ENCODE measurements around the gene TEX53. TPM values are rescaled to one million over a fixed set of nuclear protein-coding genes. Genes with fewer than 3 reads are reported as not detected.

Gene TEX53
- total RNA-seq, 1 experiment from 2014 or later: not detected

GRCh38 chr9:114666851-114667250, 9.2 kb upstream of the TEX53 start:
- TF ChIP-seq CBX3 (IDR thresholded peaks at IDR 0.05; ENCODE audit: low read depth) (no peak), JUND (IDR thresholded peaks at IDR 0.05) (no peak), CTCF (IDR thresholded peaks at IDR 0.05 in 2 of 3, conservative IDR thresholded peaks at IDR 0.05 in 1 of 3; ENCODE audit: borderline replicate concordance in 1 of 3, insufficient read depth in 1 of 3, low read depth in 2 of 3, low read length in 2 of 3) (no peak), MAX (IDR thresholded peaks at IDR 0.05) (no peak), POLR2A (IDR thresholded peaks at IDR 0.05; ENCODE audit: borderline replicate concordance, extremely low read depth, insufficient read depth, insufficient read length) (no peak), ATF3 (IDR thresholded peaks at IDR 0.05) (no peak), POLR2AphosphoS5 (IDR thresholded peaks at IDR 0.05; ENCODE audit: low read depth, low read length) (no peak), EZH2 (IDR thresholded peaks at IDR 0.05) (no peak), CEBPB (IDR thresholded peaks at IDR 0.05; ENCODE audit: low read depth) (no peak), FOSL1 (IDR thresholded peaks at IDR 0.05; ENCODE audit: low read depth) (no peak), REST (IDR thresholded peaks at IDR 0.05; ENCODE audit: low read depth) (no peak)
- H3K79me2 ChIP-seq (ENCODE audit: insufficient read depth, low read length): no peaks in the 10 kb centered on the region
- ATAC-seq (no peak), DNase-seq (ENCODE audit: low read depth, low spot score) (no peak)
- H3K27me3 ChIP-seq (ENCODE audit: insufficient read depth, low read length): peaks cover 10% of the 10 kb centered on the region; the same call in 1 of the 2 replicates
- H3K9me3 ChIP-seq (ENCODE audit: control insufficient read depth in 1 of 2, insufficient read depth in 1 of 2, low read depth in 1 of 2, low read length in 2 of 2): no peaks in the 10 kb centered on the region
- no peak overlapping the region for H3K27ac ChIP-seq (ENCODE audit: low read depth, low read length)
- POLR2A ChIA-PET: no interaction called here
- CTCF ChIA-PET: interaction anchor here (1.4 kb wide), 1 partner anchor 14 kb away, joined by 4 read pairs; no protein-coding TSS in a partner anchor
- BruUV-seq (replicated peaks): no TSS peak
- H3K9me2 ChIP-seq (ENCODE audit: insufficient read depth): no peaks in the 10 kb centered on the region
- no peaks in the 10 kb centered on the region for H3K4me1 ChIP-seq (ENCODE audit: control insufficient read depth in 1 of 2, insufficient read depth in 2 of 2, low read length in 2 of 2)
- H4K20me1 ChIP-seq (ENCODE audit: insufficient read depth): no peaks in the 10 kb centered on the region
- intact Hi-C loops (cut with micrococcal nuclease): no loop called here
- RAD21 ChIA-PET (ENCODE audit: low non-redundant PET in 1 of 2, low total read pairs in 2 of 2, uncharacterized antibody in 2 of 2, unreplicated experiment in 2 of 2): no interaction called here
- no peak overlapping the region for H3K4me2 ChIP-seq (ENCODE audit: low read length)
- no peak overlapping the region for H3K9ac ChIP-seq (ENCODE audit: low read length)
- no peaks in the 10 kb centered on the region for H3K36me3 ChIP-seq (ENCODE audit: control insufficient read depth in 1 of 2, insufficient read depth in 2 of 2, low read length in 2 of 2)
- H2AFZ ChIP-seq (ENCODE audit: low read depth, low read length, poor library complexity, severe bottlenecking): no peak overlapping the region
- no peak overlapping the region for H3K4me3 ChIP-seq (replicated peaks in 1 of 2; ENCODE audit: low read depth in 1 of 2, low read length in 2 of 2)
